Iris pigment epithelial cell (primary cell): ENCODE measurements around the gene MAL.

Experiments used
- DNase-seq: peaks from one replicate; pipeline ENCODE4 v3.0.0-alpha.2; 2011; ENCODE audit warnings: low read depth

Gene MAL

DNA sequence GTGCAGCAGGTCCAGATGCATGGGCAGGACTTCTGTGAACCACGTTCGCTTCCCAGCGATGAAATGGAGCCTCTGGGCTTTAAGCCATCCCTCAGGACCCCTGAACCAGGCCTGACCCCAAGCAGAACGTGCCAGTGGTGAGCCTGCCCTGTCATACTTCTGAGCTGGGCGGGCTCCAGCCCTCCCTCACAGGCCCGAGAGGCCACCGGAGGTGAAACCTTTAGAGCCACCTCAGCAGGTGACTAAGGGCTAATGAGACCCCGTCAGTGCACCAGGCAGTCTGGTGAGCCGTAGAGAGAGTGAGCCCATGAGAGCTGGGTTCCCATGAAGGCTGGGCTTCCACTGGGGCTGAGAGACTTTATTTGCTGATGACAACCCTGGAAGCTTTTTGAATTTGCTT lies 8.9 kb upstream of the MAL start:
- DNase-seq = no peak

DNA sequence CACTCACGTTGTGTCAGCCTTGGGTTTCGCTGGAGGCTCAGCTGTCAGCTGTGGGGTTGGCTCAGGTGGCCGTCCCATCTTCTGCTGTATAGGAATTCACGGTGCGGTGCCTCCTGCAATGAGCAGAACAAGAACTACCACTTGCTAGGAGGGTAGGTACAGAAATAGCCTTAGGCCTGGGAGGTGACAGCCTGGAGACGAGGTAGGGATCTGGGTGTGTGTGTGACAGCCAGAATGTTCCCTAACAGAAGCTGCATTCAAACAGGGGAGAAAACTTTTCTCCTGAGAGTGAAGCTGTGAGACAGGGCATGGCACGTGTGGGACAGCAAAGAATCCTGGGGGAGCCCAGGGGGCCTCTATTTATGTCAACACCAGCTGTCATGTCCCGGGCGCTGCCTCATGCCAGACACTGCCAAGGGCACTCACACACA lies 8.4 kb upstream of the MAL start:
- no peak for DNase-seq

DNA sequence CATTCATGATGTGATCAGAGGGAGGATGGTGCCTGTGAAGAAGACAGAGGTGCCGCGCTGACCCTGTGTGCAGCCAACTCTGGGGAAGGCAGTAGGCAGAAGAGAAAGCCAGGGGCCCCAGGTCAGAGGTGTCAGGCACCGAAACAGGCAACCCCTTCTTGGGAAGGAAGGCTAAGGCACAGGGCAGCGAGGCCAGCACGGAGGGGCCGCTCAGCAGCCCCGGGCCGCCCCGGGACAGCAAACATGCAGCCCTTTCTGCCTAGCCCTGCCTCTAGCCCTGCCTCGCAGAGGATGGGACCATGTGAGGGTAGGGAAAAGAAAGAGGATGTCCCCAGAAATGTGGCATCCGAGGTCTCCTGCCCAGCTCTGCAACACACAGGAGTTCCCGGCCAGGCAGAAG lies 7.7 kb upstream of the MAL start:
- DNase-seq = no peak

DNA sequence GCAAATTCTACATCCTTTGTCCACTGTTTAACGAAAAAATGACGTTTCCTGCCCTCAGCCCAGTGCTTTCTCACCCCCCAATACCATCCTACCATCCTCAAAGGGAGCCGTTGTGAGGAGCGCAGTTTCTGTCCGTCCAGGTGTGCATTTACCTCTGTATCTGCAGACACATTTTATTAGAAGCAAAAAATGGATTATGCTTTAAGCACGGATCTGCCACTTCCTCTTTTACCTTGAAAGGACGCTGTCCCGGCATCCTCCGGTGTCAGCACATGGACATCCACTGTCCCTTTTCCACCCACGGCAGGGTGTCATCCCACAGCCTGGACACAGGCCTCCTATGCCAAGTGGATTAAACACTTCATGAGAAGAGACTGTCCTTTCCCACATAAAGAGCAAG lies 7.2 kb upstream of the MAL start:
- no peak for DNase-seq

DNA sequence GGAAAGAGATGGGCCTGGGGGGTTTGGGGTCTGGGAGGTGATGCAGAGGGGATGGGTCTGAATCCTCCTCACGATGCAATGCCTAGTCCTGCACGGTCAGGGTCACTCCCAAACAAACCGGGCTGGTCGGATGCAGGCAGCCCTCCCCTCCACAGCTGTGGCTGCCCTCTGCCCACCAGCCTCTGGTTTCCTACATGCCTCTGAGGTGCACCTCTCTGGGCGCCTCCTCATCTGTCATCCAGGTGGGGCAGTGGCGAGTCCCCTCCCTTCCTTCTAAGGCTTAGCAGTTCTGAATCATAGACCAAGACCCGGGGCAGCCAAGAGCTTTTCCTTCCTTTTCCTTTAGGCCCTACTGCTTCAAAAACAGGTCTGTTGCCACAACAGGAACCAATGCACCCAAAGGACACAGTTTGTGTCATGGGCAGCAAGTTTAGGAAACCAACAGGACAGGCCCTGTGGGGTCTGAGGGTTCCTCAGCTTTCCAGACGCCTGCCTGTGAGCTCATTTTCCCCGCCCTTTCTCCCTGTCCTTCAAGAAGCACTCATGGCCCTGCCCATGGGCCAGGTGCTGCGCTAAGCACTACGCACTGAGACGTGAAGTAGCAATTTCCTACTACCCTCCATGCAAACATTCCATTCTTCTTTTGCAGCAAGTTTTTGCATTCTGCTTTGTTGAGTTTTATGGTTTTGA lies 6.5 kb upstream of the MAL start:
- DNase-seq = no peak

DNA sequence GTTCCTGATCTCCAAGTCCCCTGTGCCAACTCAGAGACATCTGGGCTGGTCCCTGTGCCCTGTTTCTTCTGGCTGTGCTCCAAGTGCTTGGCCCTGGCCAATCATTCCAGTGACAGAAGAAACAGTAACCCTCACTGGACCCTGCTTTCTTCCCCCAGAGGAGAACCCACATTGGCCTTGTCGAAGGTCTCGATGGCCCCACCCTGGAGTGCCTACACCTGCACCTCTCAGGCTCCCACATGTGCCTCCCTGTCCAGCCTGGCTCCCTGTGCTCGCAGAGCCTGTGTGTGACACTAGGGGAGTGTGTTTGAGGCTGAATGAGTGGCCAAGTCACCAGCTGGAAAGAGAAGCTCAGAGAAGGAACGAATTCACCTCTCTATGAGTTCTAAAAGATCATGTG lies 5.9 kb upstream of the MAL start:
- no peak for DNase-seq

DNA sequence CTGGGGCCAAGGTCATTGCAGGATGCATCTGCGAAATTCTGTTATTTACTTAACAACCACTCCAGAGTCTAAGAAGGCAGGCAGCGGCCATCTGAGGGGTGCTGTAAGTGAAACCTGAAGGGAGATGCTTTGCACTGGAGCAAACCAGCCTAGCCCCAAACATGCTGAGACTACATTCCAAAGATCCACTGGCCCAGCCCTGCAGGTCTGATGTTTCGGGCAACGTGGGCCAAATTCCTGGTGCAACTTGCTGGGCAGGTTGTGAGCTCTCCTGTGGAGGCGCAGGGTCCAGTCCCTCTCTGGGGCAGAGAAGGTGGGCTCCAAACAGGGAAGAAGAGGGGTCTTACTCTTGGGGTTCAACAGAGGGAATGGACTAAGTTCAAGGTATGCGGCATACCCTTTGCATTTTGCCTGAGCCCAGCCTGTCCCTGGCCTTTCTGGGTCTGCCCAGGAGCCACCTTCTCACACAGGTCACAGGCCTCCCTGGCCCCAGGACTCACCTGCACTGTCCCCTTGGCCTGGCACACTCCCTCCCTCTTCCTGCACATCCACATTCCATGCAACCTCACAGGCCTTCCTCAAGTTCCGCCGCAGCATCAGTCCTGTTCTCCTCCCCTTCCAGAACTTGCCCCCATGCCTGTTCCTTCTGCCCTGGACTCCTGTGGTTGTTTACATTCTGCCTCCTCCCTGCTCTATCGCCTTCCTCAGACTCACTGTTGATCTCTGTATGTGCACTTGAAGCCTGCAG lies 5.1 kb upstream of the MAL start:
- DNase-seq = no peak

DNA sequence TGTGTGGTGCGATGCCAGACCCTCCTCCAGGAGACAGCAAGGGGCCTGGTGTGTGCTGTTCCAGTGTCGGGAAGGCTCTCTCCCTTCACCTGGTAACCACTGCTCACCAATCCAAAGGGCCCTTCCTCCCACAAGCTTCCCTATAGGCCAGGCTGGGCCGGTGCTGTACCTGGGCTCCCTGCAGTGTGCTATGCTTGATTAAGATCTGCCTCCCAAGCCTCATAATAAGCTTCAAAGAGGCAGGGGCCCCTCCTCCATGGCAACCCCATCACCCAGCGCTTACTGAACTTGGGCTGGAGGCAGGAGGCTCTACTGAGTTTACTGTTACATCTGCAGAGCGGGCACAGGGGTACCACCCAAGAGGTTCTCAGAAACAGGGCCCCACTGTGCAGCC lies 4.5 kb upstream of the MAL start:
- no peak for DNase-seq

DNA sequence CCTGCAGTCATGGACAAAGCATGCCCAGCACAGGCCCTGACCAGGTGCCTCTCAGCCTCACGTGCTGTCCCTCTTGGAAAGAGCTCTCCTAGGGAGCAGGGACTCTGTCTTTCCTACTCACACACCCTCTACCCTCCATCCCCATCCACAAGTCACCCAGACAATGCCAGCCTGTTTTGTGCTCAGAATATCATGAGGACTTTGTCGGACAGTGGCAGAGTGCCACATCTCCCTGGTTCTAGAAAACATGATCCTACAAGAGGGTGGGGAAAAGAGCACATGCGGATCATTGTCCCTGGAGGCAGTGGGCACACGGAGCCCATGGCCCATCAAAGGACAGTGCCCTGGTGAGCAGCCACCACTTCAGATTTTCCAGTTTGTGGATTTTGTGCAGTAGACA lies 3.7 kb upstream of the MAL start:
- DNase-seq = no peak

DNA sequence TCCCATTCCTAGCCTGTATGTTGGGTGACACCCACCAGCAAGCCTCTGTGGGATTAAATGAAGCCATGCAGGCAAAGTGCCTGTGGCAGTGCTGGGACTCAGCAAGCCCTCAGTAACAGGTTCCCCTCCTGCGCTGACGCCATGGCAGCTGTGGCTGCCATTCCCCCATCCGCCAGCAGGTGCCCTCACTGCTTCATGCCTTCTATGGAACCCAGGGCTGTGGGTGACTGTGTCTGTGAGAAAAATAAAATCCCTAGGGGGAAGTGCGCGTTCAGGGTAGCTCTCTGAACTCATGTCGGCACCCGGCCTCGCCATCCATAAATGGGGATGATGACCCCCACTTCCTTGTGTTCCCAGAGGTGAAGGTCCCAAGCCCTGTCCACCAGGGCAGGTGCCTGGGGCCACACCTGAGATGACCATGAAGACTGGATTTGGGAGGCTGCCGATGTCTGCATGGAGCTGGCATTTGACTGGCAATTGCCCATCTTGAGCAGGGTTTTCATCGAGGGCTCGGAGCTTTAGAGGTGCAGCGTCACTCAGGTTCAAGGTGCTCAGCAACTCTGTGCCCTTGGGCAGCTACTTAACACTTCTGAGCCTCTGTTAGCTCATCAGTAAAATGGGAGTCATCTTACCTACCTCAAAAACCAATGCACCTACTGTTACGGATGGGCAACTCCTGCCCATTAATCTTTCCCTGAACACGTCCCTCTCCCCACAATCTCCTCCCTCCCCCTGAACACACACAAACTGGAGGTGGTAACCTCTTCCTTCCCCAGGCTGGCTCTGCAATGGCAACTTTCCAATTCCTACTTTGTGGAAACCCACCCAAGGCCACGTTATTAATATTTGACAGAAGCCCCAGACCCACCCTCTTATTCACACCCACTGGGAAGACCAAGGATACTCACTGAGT lies 2.9 kb upstream of the MAL start:
- DNase-seq = peak; percentile 63

DNA sequence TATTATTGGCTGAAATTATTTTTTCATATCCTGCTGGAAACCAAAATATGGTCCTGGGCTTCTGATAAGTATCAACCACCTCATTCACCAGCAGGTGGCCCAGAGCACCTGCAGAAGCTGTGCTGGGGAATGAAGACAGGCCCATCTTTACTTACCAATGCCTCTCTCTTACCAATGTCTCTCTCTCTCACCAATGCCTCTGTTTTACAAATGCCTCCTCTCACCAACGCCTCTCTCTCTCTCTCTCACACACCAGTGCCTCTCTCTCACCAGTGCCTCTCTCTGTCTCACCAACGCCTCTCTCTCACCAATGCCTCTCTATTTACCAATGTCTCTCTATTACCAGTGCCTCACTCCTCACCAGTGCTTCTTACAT lies 2.3 kb upstream of the MAL start:
- DNase-seq = no peak

DNA sequence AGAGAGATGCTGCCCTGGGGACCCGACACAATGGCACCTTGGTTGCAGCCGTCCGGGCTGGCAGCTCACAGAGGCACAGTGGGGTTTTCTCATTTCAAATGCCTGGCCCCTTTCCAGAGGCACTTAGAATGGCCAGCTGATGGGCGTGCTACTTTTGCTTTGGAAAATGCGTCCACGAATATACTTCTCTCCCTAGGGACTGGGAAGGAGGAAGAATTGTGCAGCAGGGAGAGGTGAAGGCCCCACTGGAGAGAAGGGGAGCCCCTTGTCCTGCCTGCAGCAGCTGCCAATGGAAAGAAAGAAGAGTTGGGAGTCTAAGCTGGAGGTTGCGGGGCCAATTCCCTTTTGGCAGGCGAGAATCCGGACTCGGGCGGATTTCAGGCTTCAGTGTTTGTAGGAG lies 1.1 kb upstream of the MAL start:
- DNase-seq = no peak

DNA sequence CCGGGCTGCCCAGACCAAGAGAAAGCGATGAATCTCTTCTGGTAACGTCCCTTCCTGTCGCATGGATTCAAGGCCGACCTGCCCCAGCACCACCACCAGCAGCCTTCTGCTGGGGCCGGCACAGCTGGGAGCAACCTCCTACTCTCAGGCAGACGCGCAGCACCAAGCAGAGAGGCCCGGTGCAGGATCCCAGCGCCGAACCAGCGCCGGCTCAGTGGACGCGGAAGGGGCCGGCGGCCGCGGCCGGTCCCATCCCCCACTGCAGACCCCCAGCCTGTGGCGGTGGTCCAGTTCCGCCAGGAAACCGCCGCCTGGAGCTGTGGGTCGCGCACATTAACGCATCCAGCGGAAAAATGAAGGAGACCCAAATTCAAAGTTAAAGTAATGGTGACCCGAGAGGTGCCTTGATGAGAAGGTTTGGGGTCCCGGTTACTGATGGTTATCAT lies 525 bp upstream of the MAL start:
- DNase-seq = no peak

DNA sequence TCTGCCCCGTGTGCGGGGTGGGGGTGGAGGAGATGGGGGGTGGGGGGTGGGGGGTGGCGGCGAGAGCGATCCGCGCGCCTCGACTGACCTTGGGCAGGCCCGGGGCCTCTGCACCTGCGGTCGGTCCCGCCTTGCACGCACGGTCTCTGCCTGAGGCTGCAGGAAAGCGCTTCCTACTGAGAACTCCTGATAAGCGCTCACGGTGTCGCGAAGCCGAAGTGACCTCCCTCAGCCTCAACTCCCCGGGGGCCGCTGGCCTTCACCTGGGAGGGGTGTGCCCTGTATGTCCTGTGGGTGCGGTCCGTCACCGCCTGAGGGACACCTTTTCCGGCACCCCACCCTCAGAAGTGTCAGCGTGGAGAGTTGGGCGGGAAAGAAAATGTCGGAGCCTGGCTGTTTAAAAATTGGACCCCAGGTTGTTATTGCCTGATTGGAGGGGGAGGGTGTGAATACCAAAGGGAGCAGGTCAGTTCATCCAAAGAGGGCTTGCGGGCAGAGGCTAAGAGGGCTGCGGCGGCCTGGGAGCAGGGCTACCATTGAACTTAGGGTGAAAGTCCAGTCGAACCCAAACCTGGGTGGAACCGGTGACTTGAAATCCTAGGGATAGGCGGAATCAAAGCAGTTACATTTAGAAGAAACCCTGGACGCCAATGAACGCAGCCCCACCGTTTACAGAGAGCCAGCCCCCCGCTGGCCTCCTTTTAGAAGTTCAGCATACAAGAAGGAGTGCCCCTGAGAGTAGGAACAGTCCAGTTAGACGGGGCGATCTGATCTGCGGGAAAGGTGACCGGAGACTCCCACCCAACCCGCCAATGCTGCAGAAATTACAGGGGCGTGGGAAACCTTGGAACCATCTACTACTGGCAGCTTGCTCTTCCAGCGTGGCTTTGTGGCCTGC lies 1.2 kb downstream of the MAL start:
- no peak for DNase-seq

DNA sequence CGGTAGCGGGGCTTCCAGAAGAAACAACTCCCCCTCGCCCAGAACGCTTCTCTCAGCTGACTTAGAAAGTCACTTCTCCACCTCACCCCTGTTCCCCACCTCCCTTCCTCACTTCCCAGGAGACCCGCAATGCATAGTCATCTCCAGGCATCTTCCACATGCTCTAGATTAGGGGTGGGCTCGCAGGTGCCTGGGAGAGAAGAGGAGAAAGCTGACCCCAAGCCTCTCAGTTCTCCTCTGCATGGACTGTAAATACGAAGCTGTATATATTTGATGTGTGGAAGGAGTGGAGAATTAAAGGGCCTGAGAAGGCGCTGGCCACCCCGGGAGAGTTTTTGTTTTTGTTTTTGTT lies 1.8 kb downstream of the MAL start:
- DNase-seq = no peak

DNA sequence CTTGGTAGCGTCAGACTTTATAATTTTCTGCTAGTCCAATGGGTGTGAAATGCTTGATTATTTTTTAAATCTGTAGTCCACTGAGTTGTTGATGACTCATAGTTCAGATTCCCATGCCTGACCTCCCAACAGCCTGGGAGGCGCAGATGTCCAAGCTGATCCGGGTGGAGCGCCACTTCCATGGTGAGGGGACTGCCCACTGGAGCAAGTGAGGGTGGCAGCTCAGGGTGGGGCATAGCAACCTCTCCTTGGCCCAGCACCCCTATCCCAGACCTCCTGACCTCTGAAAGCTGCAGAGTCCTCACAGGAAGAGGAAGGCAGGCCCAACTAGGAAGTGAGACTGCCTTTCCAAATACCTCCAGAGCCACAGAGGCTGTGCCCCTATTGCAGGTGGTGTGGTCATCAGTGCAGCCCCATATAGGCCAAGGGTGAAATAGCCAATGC lies 4.4 kb downstream of the MAL start:
- no peak for DNase-seq

DNA sequence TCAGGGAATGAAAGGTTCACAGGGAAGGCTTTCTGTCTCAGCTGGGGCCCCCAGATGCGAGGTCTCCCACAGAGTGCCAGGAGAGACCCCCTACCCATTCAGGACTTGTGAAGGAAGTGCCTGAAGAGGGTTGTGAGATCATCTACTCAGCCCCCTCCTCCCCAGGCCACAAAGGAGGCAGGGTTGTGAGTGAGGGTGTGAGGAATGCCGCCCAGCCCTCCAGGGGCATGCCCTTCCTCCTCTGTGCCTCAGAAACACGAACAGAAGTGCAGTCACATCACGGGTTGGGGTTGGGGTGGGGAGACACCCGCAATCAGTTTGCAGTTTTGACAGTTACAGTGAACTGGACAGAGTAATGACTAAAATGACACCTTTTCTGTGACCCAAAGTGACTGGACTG lies 5.0 kb downstream of the MAL start:
- DNase-seq = no peak

DNA sequence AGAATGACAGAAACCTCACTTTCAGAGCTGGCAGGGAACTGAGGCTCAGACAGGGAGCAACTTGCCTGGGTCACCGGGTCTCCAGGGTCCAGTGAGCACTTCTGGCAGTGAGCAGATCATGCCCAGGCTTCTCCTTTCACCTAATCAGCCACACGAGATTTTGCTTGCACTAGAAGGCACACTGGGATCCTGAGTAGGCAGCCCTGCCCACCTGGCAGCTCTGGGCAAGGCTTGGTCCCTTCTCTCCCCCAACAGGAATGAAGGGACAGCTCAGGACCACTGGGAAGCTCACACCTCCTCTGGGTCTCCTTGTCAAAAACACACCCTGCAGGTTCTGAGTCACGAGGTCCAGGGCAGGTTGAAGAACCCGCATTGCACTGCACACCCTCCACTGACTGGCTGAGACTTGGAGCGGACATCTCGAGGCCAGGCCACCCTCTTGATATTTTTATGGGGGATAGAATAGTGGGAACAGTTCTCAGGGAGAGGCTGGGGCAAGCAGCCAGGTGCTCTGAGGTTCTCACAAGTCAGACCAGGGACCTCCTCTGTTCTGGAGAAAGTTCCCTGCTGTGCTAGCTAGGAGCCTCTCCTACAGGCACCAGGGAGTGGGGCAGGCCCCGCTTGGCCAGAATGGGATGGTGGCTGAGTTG lies 5.7 kb downstream of the MAL start:
- no peak for DNase-seq

DNA sequence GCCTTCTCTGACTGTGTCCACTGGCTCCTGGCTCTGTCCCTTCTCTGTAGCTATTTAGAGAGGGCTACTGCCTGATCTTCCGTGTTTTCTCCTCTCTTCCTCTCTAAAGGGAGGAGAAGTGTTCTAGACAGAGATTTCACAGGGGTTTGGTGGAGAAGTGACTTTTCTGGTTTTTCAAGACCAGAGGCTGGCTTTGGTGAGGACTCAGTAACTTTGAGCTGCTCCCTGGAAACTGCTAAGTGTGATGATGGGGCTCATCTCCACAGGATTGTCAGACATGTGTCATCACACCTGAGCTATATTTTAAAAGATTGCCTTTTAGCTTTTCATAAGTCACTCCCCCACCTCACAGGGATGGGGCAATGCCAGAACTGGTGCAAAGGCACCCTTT lies 6.2 kb downstream of the MAL start:
- no peak for DNase-seq

DNA sequence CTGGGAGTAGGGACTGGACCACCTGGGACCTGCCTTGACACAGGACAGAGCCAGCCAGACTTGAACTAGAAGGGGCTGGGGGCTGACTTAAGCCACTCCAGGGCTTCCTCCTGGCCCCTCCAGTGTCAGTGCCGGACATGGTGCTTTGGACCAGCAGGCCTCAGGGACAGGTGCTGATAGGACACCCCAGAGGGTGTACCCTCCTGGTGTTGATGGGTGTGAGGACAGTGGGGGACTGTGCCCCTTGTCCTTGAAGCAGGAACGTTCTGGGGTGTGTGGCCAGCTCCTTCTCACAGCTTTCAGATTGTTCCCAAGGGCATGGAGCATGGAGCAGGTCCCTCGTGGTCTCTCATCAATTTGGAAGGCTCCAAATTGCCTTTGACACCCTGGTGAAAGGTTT lies 6.8 kb downstream of the MAL start:
- DNase-seq = no peak

DNA sequence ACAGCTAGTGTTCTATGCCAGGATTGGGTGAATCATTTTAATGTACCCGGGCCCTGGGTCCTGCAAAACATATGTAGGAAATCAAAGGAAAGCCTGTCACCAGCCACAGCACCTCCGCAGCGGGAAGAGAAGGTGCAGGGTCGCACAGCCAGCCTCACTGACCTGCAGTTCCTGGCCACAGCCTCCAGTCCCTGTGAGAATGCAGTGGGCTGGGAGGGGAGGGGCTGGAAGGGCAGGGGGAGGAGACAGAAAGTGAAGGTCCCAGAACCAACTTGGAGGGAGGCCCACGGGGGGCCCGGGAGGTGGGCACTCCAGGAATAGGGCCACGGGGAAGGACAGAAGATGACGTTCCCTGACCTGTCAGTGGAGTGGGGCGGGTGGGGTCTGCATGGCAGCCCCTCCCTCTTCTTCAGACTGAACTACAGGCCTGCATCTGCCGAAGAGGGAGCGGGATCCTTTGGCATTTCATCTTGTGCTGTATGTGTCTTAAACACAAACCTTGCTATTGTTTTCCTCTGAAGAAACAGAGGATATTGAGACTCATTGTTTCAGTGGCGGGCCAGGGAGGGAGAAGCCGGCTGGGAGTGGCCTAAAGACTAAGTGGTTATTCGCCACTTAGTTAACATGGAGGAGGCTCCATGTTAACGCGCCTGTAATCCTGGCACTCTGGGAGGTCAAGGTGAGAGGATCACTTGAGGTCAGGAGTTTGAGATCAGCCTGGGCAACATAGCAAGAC lies 7.5 kb downstream of the MAL start:
- DNase-seq = no peak
